ENCODE measurements around the gene ANKMY1.

DNA sequence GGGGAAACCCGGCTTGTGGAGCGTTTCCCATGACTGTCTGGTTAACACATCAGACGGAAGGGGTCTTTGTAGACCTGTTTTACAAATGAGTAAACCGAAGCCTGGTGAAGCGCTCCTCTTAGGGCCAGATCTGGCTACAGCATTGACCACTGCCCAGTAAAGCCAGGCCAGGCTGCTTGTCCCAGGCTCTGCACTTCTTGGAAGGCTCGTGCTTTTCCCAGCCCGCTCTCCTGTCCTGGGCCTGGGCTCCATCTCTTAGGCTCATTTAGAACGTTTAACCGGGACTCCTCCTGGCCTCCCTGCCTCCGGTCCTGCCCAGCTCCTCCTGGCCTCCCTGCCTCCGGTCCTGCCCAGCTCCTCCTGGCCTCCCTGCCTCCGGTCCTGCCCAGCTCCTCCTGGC lies 117.5 kb downstream of the ANKMY1 start:
- no peak for TF ChIP-seq CTCF (conservative IDR thresholded peaks at IDR 0.05; ENCODE audit: low read depth, low read length)
- TF ChIP-seq EZH2phosphoT487 (IDR thresholded peaks at IDR 0.05; ENCODE audit: borderline replicate concordance, low read length) = no peak
- TF ChIP-seq EZH2 (IDR thresholded peaks at IDR 0.05; ENCODE audit: low read length, unreplicated experiment) = no peak

Data from PC-3 (cell line).